ENCODE data around the gene ANKRD65.
"Not testable (repeated sequence)": the region's sequence is repeated elsewhere in the genome, so short reads cannot be mapped to it uniquely, and the experiment has no call there.

Gene ANKRD65

DNA sequence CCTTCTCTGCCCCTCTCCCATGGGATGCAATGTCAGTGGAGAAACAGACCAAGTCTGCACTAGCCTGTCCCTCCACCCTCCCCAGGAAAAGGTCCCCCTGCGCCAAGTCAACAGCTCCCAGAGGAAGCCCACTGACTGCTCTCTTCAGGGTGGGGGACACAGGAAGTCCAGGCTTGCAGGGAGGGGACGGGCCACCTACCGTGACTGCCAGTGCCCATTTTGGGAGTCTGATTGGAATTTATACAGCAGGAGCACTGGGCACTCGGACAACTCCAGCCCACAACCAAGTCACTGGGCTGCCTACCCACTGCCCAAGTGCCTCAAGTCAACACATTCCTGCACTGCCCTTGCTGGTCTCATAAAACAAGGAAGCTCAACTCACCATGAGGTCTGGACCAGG, 28.1 kb downstream of the ANKRD65 start:
- FAIRE-seq, result no peak

- no peak for FAIRE-seq
Measured at GRCh38 chr1:1391225-1391624, 29.9 kb downstream of the ANKRD65 start.

- no peak for FAIRE-seq
Measured at GRCh38 chr1:1390675-1391074, 30.4 kb downstream of the ANKRD65 start.

DNA sequence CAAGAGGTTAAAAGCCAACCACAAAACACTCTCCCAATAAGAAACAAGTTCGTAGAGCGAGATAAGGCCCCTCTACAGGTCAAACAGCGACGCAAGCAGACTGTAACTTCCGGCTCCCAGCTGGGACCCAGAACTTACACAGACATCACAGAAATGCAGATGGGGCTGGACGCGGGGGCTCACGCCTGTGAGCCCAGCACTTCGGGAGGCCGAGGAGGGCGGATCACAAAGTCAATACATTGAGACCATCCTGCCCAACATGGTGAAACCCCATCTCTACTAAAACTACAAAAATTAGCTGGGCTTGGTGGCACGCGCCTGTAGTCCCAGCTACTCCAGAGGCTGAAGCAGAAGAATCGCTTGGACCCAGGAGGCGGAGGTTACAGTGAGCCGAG, 33.0 kb downstream of the ANKRD65 start:
- FAIRE-seq, result no peak

GRCh38 chr1:1387098-1388077, 33.7 kb downstream of the ANKRD65 start:
- FAIRE-seq, result no peak

GRCh38 chr1:1385931-1386330, 35.1 kb downstream of the ANKRD65 start:
- no peak for FAIRE-seq

GRCh38 chr1:1385339-1385738, 35.7 kb downstream of the ANKRD65 start:
- not testable (repeated sequence) for FAIRE-seq

DNA sequence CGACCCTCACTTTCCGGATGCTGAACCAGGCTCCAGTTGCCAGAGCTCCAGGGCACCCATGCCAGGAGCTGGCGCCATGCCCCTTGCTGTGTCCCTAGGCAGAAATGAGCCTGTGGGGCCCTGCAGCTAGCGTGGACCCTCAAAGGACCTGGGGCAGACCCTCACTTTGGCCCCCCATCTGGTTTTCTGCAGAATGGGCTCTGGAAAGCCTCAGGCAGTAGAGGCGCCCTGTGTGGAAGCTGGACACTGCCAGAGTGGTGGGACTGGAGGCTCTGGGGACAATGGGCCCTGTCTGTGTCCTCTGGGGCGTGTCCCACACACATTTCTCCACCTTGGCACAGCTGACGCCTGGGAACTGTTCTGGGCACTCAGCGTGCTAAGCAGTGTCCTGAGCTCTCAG, 39.8 kb downstream of the ANKRD65 start:
- no peak for FAIRE-seq

DNA sequence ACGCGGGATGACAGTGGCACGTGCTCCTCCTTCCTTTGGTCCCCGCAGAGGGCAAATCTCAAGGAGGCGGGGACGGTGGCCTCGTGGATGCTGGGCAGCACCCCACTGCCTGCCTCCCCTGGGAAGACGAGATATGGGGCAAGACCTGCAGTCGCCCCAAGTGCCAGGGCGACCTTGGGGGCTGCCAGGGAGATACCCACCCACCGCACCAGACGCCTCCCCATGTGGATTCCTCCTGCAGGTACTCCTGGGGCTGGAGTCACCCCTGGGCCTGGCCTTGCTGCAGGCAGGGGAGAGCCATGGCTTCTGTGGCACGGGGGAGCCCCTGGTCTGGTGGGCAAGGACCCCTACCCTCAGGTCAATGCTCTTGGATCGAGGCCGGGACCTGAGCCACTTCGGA, 40.2 kb downstream of the ANKRD65 start:
- FAIRE-seq, result no peak

- no peak for FAIRE-seq
Measured at GRCh38 chr1:1377540-1378205, 43.4 kb downstream of the ANKRD65 start.

DNA sequence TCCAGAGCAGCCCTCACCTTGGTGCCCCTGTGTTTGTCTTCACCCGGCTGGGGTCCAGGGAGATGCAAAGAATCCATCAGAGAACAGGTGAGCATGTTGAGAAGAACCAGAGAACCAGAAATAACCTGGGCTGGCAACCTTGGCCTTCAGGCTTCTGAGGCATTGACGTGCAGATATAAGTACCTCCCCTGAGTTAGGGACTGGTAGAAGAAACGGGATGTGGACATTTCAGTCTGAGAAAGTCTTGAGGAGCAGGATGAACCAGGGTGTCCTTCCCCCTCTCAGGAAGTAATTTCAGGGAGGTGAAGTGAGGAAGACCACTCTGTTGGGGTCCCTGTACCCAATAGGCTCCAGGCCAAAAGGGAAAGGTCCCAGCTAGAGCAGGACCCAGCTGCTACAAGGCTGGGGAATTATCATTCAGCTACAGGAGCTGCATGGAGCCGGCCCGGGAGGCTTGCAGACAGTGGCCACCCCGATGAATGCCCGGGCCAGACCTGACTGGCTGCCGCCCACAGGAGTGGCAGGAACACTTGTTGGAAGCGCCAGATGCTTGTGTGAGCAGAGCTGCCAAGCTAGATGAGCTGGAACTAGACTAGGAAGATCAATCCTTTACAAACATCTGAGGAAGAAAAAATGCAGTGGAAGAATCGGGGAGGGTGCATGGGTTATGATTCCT, 44.4 kb downstream of the ANKRD65 start:
- no peak for FAIRE-seq

GRCh38 chr1:1374929-1375662, 46.0 kb downstream of the ANKRD65 start, which contains the start of gene AURKAIP1:
AURKAIP1 (minus strand) TSS chr1:1375207; CDS start chr1:1374756, 451 bp downstream.
- peak; percentile 99 for FAIRE-seq

- FAIRE-seq, result no peak
Measured at GRCh38 chr1:1374589-1374928, 46.5 kb downstream of the ANKRD65 start.

GRCh38 chr1:1373815-1374588, 47.1 kb downstream of the ANKRD65 start:
- FAIRE-seq, result no peak

GRCh38 chr1:1373051-1373814, 47.8 kb downstream of the ANKRD65 start:
- FAIRE-seq, result no peak

DNA sequence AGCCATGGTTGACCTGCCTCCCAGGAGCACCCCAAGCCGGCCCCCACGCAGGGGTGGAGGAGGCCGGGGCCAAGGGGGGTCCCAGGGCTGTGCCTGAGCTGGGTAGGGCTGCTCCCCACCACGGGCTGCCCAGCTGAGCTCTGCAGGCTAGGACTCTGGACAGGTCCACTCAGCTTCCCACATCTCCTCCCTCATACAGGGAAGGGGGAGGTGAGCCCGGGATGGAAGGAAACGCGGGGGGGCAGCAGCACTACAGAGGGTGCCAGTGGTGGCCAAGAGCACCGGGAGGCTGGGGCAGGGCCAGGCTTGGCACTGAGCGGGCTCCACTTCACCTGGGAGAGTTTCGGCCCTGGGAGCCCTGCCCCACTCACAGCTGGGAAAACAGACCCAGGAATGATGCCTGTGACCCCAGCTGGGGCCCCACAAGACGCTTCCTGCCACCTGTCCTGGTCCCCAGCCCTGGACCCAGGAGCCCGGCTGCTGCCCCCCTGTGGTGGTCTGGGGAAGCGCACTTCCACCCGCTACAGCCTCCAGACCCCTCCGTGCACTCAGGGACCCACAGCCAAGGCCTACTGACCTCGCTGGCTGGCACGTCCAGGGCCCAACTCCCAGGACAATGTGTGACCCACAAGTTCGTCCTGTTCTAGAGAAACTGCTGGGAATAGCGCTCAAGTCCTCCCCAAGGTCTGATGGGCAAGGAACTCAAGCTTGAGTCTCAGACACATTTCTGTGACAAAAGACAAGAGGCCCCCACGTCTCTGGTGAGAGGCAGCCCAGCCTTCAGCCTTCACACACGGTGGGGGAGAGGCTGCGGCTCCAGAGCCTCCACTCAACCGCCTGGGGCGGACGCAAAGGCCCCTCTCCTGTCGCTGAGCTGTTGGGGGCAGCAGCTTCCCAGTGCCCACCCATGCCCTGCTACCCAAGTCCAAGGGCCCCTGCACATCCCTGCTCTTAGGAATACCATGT, 49.0 kb downstream of the ANKRD65 start:
- FAIRE-seq, result no peak

DNA sequence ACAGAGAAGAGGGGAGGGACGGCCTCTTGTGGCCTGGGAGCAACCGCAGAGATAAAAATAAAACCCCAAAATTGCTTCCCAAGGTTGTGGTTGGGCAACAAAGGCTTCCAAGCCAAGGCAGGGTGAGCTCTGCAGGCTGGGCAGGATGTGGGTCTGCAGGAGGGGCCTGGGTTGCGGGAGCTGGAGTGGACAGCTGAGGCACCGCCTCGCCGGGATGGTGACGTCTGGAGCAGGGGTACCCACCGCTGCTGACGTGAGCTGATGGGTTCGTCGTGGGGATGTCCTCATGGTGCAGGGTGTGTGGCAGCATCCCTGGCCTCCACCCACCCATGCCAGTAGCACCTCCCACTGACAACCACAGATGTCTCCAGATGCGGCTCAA, 49.7 kb downstream of the ANKRD65 start:
- no peak for FAIRE-seq

- no peak for FAIRE-seq
Measured at GRCh38 chr1:1370771-1371300, 50.2 kb downstream of the ANKRD65 start.

GRCh38 chr1:1370094-1370493, 51.0 kb downstream of the ANKRD65 start:
- not testable (repeated sequence) for FAIRE-seq

Data from endometrium (tissue), 2 donors.